ENCODE results near the gene MAGEA6. TPM values are rescaled to one million over a fixed set of nuclear protein-coding genes. Genes with fewer than 3 reads are reported as not detected.
"Not testable (repeated sequence)": the region's sequence is repeated elsewhere in the genome, so short reads cannot be mapped to it uniquely, and the experiment has no call there.

MAGEA6 gene
- total and polyA plus RNA-seq, 9 donors = not detected

- Histone ChIP-seq H3K27me3 (no peaks in the 10 kb centered on the region), H3K27ac (no peak overlapping the region), H3K4me1 (ENCODE audit: insufficient read depth) (no peaks in the 10 kb centered on the region), H3K4me3 (no peak overlapping the region), H3K36me3 (no peaks in the 10 kb centered on the region), H3K9me3 (no peaks in the 10 kb centered on the region)
- intact Hi-C loops (cut with DNase I) = no loop called here
- WGBS, 3 donors = 49 to 82% (median 63%) methylated on average over 1 of the region's 1 CpG
- TF ChIP-seq POLR2A (IDR thresholded peaks at IDR 0.05) (no peak), CTCF (IDR thresholded peaks at IDR 0.05) (no peak), EP300 (IDR thresholded peaks at IDR 0.05) (no peak)
- DNase-seq = no peak
Measured at GRCh38 chrX:152798945-152799344, 29.5 kb upstream of the MAGEA6 start.

- no CpG with 5 or more reads among the region's 3 CpGs for WGBS, 3 donors
Measured at GRCh38 chrX:152787062-152787461, 17.6 kb upstream of the MAGEA6 start.

GRCh38 chrX:152766562-152766961, 2.9 kb downstream of the MAGEA6 start:
- H3K4me1 ChIP-seq (ENCODE audit: insufficient read depth); H3K9me3 ChIP-seq; H3K36me3 ChIP-seq; H3K27me3 ChIP-seq; intact Hi-C loops (cut with DNase I); H3K4me3 ChIP-seq; H3K27ac ChIP-seq: not testable (repeated sequence)
- WGBS, 3 donors = 63 to 64% (median 63%) methylated on average over 9 of the region's 9 CpGs
- DNase-seq = peak in 1 of 5 donors; percentile 1

More at GRCh38 chrX:152787062-152787461, 17.6 kb upstream of the MAGEA6 start:
- H3K4me1 ChIP-seq (ENCODE audit: insufficient read depth); H3K27me3 ChIP-seq; intact Hi-C loops (cut with DNase I); H3K9me3 ChIP-seq; DNase-seq; H3K4me3 ChIP-seq; H3K27ac ChIP-seq; H3K36me3 ChIP-seq: not testable (repeated sequence)

- H3K36me3 ChIP-seq; H3K4me3 ChIP-seq; H3K27ac ChIP-seq; DNase-seq; H3K9me3 ChIP-seq; H3K4me1 ChIP-seq (ENCODE audit: insufficient read depth); intact Hi-C loops (cut with DNase I); H3K27me3 ChIP-seq: not testable (repeated sequence)
- 80% methylated on average over 3 of the region's 7 CpGs; no CpG with 5 or more reads in 2 of the 3 donors for WGBS, 3 donors
Measured at GRCh38 chrX:152761582-152761981, 7.9 kb downstream of the MAGEA6 start.

- H3K27me3 ChIP-seq; H3K4me1 ChIP-seq (ENCODE audit: insufficient read depth); intact Hi-C loops (cut with DNase I); H3K36me3 ChIP-seq; H3K4me3 ChIP-seq; H3K9me3 ChIP-seq; H3K27ac ChIP-seq; DNase-seq: not testable (repeated sequence)
- 70 to 77% (median 72%) methylated on average over 5 to 6 of the region's 7 CpGs for WGBS, 3 donors
Measured at GRCh38 chrX:152759544-152759943, 9.9 kb downstream of the MAGEA6 start.

GRCh38 chrX:152758918-152759317, 10.6 kb downstream of the MAGEA6 start, which contains the start of gene CSAG3:
TSS of gene CSAG3 (plus strand) at chrX:152759218.
- no CpG with 5 or more reads among the region's 2 CpGs for WGBS, 3 donors
- intact Hi-C loops (cut with DNase I); H3K27ac ChIP-seq; H3K36me3 ChIP-seq; H3K9me3 ChIP-seq; H3K4me3 ChIP-seq; H3K27me3 ChIP-seq; DNase-seq; H3K4me1 ChIP-seq (ENCODE audit: insufficient read depth): not testable (repeated sequence)

GRCh38 chrX:152754871-152755270, 14.6 kb downstream of the MAGEA6 start:
- H3K36me3 ChIP-seq; H3K27ac ChIP-seq; H3K4me1 ChIP-seq (ENCODE audit: insufficient read depth); H3K27me3 ChIP-seq; intact Hi-C loops (cut with DNase I); DNase-seq; H3K4me3 ChIP-seq; H3K9me3 ChIP-seq: not testable (repeated sequence)
- no CpG with 5 or more reads among the region's 5 CpGs for WGBS, 3 donors

- intact Hi-C loops (cut with DNase I); DNase-seq; H3K4me1 ChIP-seq (ENCODE audit: insufficient read depth); H3K27ac ChIP-seq; H3K9me3 ChIP-seq; H3K4me3 ChIP-seq; H3K27me3 ChIP-seq; H3K36me3 ChIP-seq: not testable (repeated sequence)
- WGBS, 3 donors = no CpG with 5 or more reads among the region's 35 CpGs
Measured at GRCh38 chrX:152753686-152754650, 15.5 kb downstream of the MAGEA6 start, which contains the start of gene MAGEA2. TSS of gene MAGEA2 (minus strand) at chrX:152753842. CDS start at chrX:152751363, 2,479 bp downstream.

All from ovary (tissue), 9 donors.